ENCODE measurements around the gene MRPS6.

DNA sequence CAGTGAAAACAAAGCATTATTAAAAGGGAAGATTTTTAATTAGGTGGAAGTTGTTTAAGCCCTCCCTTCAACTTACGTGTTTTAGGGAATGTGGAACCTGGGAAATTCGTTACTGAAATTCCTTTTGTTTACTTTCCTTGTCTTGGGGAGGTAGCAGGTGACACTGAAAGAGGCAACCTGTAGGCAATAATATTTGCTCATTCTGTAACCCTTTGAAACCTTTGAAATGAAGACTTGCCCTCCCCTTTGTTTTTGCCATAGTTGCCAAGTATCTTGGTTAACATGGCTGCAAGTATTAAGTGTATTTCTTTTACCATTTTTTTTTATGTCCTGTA is 1.7 kb downstream of the MRPS6 start:
- TF ChIP-seq, protein P1, sequence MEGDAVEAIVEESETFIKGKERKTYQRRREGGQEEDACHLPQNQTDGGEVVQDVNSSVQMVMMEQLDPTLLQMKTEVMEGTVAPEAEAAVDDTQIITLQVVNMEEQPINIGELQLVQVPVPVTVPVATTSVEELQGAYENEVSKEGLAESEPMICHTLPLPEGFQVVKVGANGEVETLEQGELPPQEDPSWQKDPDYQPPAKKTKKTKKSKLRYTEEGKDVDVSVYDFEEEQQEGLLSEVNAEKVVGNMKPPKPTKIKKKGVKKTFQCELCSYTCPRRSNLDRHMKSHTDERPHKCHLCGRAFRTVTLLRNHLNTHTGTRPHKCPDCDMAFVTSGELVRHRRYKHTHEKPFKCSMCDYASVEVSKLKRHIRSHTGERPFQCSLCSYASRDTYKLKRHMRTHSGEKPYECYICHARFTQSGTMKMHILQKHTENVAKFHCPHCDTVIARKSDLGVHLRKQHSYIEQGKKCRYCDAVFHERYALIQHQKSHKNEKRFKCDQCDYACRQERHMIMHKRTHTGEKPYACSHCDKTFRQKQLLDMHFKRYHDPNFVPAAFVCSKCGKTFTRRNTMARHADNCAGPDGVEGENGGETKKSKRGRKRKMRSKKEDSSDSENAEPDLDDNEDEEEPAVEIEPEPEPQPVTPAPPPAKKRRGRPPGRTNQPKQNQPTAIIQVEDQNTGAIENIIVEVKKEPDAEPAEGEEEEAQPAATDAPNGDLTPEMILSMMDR (IDR thresholded peaks at IDR 0.05), result no peak
- TF ChIP-seq POLR2A (IDR thresholded peaks at IDR 0.05), result no peak
